Upper lobe of right lung (tissue), 1 donor: Measurements from ENCODE around the gene INF2. TPM values are rescaled to one million over a fixed set of nuclear protein-coding genes. Genes with fewer than 3 reads are reported as not detected.

Experiments used
- ATAC-seq: fragments of 200-7000 bp; cut with Tn5 transposase; one replicate; pipeline ENCODE4 v1.9.1; 2020; ENCODE audit warnings: mild to moderate bottlenecking, moderate library complexity
- DNase-seq: peaks from one replicate; pipeline ENCODE4 v3.0.0-alpha.2; 2020
- H3K27ac ChIP-seq: fragments of 200-600 bp; one replicate; pipeline ENCODE4 v1.8.0; 2022
- H3K27me3 ChIP-seq: fragments of 200-600 bp; one replicate; pipeline ENCODE4 v1.8.0; 2022; ENCODE audit warnings: mild to moderate bottlenecking
- H3K36me3 ChIP-seq: fragments of 200-600 bp; one replicate; pipeline ENCODE4 v1.8.0; 2022
- H3K4me1 ChIP-seq: fragments of 200-600 bp; one replicate; pipeline ENCODE4 v1.8.0; 2022
- H3K4me3 ChIP-seq: fragments of 200-600 bp; one replicate; pipeline ENCODE4 v1.8.0; 2022; ENCODE audit warnings: mild to moderate bottlenecking
- H3K9me3 ChIP-seq: fragments of 200-600 bp; one replicate; pipeline ENCODE4 v1.8.0; 2022
- CTCF ChIP-seq: fragments of 200-600 bp; IDR thresholded peaks from one replicate; pipeline ENCODE4 v1.8.0; 2022; ENCODE audit warnings: antibody characterized with exemption
- intact Hi-C: fragments of 100-400 bp; cut with DNase I; formaldehyde crosslinking; loops from one replicate; pipeline ENCODE4 v1.11.0; 2022
- total RNA-seq: library from RNA; stranded (reverse); fragmentation: NEBNext Ultra II Directional; extraction: Animal tissue kit (Norgen Biotek cat#: 25700); gene quantifications from one replicate; pipeline ENCODE4 v1.2.1, GENCODE V29; 2021
- donor health status: DM: no; HTN: yes; CAD: no; lungs with severe emphysema.

The INF2 gene
- total RNA-seq, 1 donor from 2014 or later, result 117 TPM

GRCh38 chr14:104708606-104709268, 19.3 kb downstream of the INF2 start:
- DNase-seq (peak; percentile 83), ATAC-seq (peak; percentile 83)
- intact Hi-C loops, result no loop called here
- H3K9me3 ChIP-seq, result no peaks in the 10 kb centered on the region
- H3K4me1 ChIP-seq, result no peaks in the 10 kb centered on the region
- H3K27me3 ChIP-seq, result no peaks in the 10 kb centered on the region
- H3K4me3 ChIP-seq, result no peak overlapping the region
- H3K36me3 ChIP-seq, result peaks cover 57% of the 10 kb centered on the region
- TF ChIP-seq CTCF, result peak; percentile 99
- no peak overlapping the region for H3K27ac ChIP-seq

- intact Hi-C loops, result no loop called here
- DNase-seq, result no peak
- Histone ChIP-seq H3K9me3 (no peaks in the 10 kb centered on the region), H3K4me1 (no peaks in the 10 kb centered on the region), H3K27me3 (no peaks in the 10 kb centered on the region), H3K27ac (no peak overlapping the region), H3K4me3 (no peak overlapping the region), H3K36me3 (peaks cover 57% of the 10 kb centered on the region)
- no peak for TF ChIP-seq CTCF
- ATAC-seq, result no peak
Observed at GRCh38 chr14:104709387-104710039, 20.1 kb downstream of the INF2 start.

- no peak for TF ChIP-seq CTCF
- no peak overlapping the region for H3K4me3 ChIP-seq
- no peaks in the 10 kb centered on the region for H3K4me1 ChIP-seq
- H3K36me3 ChIP-seq, result peaks cover 59% of the 10 kb centered on the region
- no peaks in the 10 kb centered on the region for H3K9me3 ChIP-seq
- intact Hi-C loops, result no loop called here
- DNase-seq, result no peak
- ATAC-seq, result no peak
- H3K27ac ChIP-seq, result no peak overlapping the region
- no peaks in the 10 kb centered on the region for H3K27me3 ChIP-seq
Observed at GRCh38 chr14:104710071-104710735, 20.8 kb downstream of the INF2 start.

GRCh38 chr14:104712881-104713734, 23.7 kb downstream of the INF2 start:
- Histone ChIP-seq H3K4me1 (no peaks in the 10 kb centered on the region), H3K9me3 (no peaks in the 10 kb centered on the region), H3K4me3 (no peak overlapping the region), H3K27ac (no peak overlapping the region), H3K27me3 (no peaks in the 10 kb centered on the region), H3K36me3 (peaks cover 68% of the 10 kb centered on the region)
- ATAC-seq (no peak), DNase-seq (no peak)
- TF ChIP-seq CTCF, result no peak
- intact Hi-C loops, result no loop called here

DNA sequence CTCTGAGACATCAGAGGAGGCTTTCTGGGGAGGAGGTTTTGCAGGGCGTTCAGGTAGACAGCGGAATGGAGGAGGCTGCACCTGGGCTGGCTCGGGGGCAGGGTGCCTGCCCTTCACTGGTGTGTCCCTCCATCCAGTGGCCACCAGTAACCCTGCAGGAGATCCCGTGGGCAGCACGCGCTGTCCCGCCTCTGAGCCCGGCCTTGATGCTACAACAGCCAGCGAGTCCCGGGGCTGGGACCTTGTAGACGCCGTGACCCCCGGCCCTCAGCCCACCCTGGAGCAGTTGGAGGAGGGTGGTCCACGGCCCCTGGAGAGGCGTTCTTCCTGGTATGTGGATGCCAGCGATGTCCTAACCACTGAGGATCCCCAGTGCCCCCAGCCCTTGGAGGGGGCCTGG, 24.6 kb downstream of the INF2 start:
- intact Hi-C loops, result no loop called here
- Histone ChIP-seq H3K27ac (no peak overlapping the region), H3K4me1 (no peaks in the 10 kb centered on the region), H3K27me3 (no peaks in the 10 kb centered on the region), H3K36me3 (peaks cover 73% of the 10 kb centered on the region), H3K9me3 (no peaks in the 10 kb centered on the region), H3K4me3 (no peak overlapping the region)
- DNase-seq (no peak), ATAC-seq (no peak)
- no peak for TF ChIP-seq CTCF
